ENCODE measurements around the gene BCAR1.
"Not testable (repeated sequence)": the region's sequence is repeated elsewhere in the genome, so short reads cannot be mapped to it uniquely, and the experiment has no call there.

DNA sequence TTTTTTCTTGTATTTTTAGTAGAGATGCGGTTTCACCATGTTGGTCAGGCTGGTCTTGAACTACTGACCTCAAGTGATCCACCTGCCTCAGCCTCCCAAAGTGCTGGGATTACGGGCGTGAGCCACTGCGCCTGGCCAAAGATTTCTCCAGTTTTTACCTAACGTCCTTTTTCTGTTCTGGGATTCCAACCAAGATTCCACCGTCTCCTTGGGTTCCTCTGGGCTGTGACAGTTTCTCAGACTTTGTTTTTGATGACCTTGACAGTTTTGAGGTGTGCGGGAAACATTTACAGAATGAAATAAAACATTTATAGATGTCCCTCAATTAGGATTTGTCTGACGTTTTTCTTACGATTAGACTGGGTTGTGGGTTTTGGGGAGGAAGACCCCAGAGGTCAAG lies 17.9 kb upstream of the BCAR1 start:
- not testable (repeated sequence) for TF ChIP-seq POLR2AphosphoS5, POLR2A, TAF1, SPI1 (IDR thresholded peaks at IDR 0.05; ENCODE audit: low read depth, low read length)
